ENCODE measurements around the gene CEP295NL. TPM values are rescaled to one million over a fixed set of nuclear protein-coding genes. Genes with fewer than 3 reads are reported as not detected.
A peak's percentile ranks its signal among the peaks of the same experiment; 100 is the strongest.

CEP295NL gene
- total RNA-seq, 1 experiment from 2014 or later: 0.87 TPM

- ATAC-seq (peak; percentile 43; the same call in 1 of the 2 replicates), DNase-seq (ENCODE audit: low read depth, low spot score) (no peak)
- peak overlapping the region; percentile 80; the same call in 1 of the 2 replicates for H3K27ac ChIP-seq (ENCODE audit: low read length)
- peaks cover 20% of the 10 kb centered on the region for H3K4me1 ChIP-seq (ENCODE audit: control insufficient read depth, insufficient read depth, low read length)
- intact Hi-C loops (cut with micrococcal nuclease; ENCODE audit: unreplicated experiment) (no loop called here), in situ Hi-C loops (cut with HindIII; ENCODE audit: low pct_unique_long_range_greater_than_20kb, low sequenced_read_pairs) (no loop called here)
- no peaks in the 10 kb centered on the region for H3K27me3 ChIP-seq (ENCODE audit: control insufficient read depth, insufficient read depth, low read length)
- no peaks in the 10 kb centered on the region for H3K36me3 ChIP-seq (ENCODE audit: control insufficient read depth, insufficient read depth, low read length)
- ChIA-PET CTCF (interaction anchor here (0.8 kb wide), 1 partner anchor 18 kb away, joined by 5 read pairs; no protein-coding TSS in a partner anchor), POLR2A (no interaction called here)
- peak overlapping the region in 1 of 2 experiments; percentile 35; a peak in 2 of 4 replicates for H3K4me3 ChIP-seq (ENCODE audit: low read depth in 2 of 2, low read length in 2 of 2)
- no TSS peak for BruUV-seq (replicated peaks)
- TF ChIP-seq, protein P1, sequence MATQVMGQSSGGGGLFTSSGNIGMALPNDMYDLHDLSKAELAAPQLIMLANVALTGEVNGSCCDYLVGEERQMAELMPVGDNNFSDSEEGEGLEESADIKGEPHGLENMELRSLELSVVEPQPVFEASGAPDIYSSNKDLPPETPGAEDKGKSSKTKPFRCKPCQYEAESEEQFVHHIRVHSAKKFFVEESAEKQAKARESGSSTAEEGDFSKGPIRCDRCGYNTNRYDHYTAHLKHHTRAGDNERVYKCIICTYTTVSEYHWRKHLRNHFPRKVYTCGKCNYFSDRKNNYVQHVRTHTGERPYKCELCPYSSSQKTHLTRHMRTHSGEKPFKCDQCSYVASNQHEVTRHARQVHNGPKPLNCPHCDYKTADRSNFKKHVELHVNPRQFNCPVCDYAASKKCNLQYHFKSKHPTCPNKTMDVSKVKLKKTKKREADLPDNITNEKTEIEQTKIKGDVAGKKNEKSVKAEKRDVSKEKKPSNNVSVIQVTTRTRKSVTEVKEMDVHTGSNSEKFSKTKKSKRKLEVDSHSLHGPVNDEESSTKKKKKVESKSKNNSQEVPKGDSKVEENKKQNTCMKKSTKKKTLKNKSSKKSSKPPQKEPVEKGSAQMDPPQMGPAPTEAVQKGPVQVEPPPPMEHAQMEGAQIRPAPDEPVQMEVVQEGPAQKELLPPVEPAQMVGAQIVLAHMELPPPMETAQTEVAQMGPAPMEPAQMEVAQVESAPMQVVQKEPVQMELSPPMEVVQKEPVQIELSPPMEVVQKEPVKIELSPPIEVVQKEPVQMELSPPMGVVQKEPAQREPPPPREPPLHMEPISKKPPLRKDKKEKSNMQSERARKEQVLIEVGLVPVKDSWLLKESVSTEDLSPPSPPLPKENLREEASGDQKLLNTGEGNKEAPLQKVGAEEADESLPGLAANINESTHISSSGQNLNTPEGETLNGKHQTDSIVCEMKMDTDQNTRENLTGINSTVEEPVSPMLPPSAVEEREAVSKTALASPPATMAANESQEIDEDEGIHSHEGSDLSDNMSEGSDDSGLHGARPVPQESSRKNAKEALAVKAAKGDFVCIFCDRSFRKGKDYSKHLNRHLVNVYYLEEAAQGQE (IDR thresholded peaks at IDR 0.05; ENCODE audit: insufficient read depth in 1 of 2, low read depth in 2 of 2, low read length in 1 of 2): no peak
- no peak for TF ChIP-seq SIN3A (IDR thresholded peaks at IDR 0.05; ENCODE audit: borderline replicate concordance, insufficient read depth, low read depth, low read length)
- TF ChIP-seq, protein P2, sequence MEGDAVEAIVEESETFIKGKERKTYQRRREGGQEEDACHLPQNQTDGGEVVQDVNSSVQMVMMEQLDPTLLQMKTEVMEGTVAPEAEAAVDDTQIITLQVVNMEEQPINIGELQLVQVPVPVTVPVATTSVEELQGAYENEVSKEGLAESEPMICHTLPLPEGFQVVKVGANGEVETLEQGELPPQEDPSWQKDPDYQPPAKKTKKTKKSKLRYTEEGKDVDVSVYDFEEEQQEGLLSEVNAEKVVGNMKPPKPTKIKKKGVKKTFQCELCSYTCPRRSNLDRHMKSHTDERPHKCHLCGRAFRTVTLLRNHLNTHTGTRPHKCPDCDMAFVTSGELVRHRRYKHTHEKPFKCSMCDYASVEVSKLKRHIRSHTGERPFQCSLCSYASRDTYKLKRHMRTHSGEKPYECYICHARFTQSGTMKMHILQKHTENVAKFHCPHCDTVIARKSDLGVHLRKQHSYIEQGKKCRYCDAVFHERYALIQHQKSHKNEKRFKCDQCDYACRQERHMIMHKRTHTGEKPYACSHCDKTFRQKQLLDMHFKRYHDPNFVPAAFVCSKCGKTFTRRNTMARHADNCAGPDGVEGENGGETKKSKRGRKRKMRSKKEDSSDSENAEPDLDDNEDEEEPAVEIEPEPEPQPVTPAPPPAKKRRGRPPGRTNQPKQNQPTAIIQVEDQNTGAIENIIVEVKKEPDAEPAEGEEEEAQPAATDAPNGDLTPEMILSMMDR (IDR thresholded peaks at IDR 0.05): no peak
- no peak for TF ChIP-seq TCF7L2 (IDR thresholded peaks at IDR 0.05; ENCODE audit: low read depth, low read length)
- TF ChIP-seq POLR2AphosphoS5 (IDR thresholded peaks at IDR 0.05; ENCODE audit: low read depth, low read length): no peak
- H3K9me3 ChIP-seq (ENCODE audit: control insufficient read depth, insufficient read depth, low read depth, low read length): no peaks in the 10 kb centered on the region
Measured at GRCh38 chr17:78884148-78884825, 18.7 kb downstream of the CEP295NL start.

GRCh38 chr17:78883533-78884131 is 19.4 kb downstream of the CEP295NL start:
- Histone ChIP-seq H3K4me3 (ENCODE audit: low read depth in 2 of 2, low read length in 2 of 2) (peak overlapping the region in 1 of 2 experiments; percentile 35; a peak in 2 of 4 replicates), H3K36me3 (ENCODE audit: control insufficient read depth, insufficient read depth, low read length) (no peaks in the 10 kb centered on the region), H3K27me3 (ENCODE audit: control insufficient read depth, insufficient read depth, low read length) (no peaks in the 10 kb centered on the region), H3K27ac (ENCODE audit: low read length) (peak overlapping the region; percentile 80; the same call in 1 of the 2 replicates), H3K4me1 (ENCODE audit: control insufficient read depth, insufficient read depth, low read length) (peaks cover 20% of the 10 kb centered on the region), H3K9me3 (ENCODE audit: control insufficient read depth, insufficient read depth, low read depth, low read length) (no peaks in the 10 kb centered on the region)
- peak; percentile 25 for DNase-seq (ENCODE audit: low read depth, low spot score)
- intact Hi-C loops (cut with micrococcal nuclease; ENCODE audit: unreplicated experiment) (no loop called here), in situ Hi-C loops (cut with HindIII; ENCODE audit: low pct_unique_long_range_greater_than_20kb, low sequenced_read_pairs) (no loop called here)
- ATAC-seq: peak; percentile 72
- TF ChIP-seq SIN3A (IDR thresholded peaks at IDR 0.05; ENCODE audit: borderline replicate concordance, insufficient read depth, low read depth, low read length): no peak
- no peak for TF ChIP-seq TCF7L2 (IDR thresholded peaks at IDR 0.05; ENCODE audit: low read depth, low read length)
- TF ChIP-seq, protein P2 (IDR thresholded peaks at IDR 0.05): no peak
- TF ChIP-seq, protein P1 (IDR thresholded peaks at IDR 0.05; ENCODE audit: insufficient read depth in 1 of 2, low read depth in 2 of 2, low read length in 1 of 2): no peak
- no peak for TF ChIP-seq POLR2AphosphoS5 (IDR thresholded peaks at IDR 0.05; ENCODE audit: low read depth, low read length)
- no TSS peak for BruUV-seq (replicated peaks)
- ChIA-PET POLR2A (no interaction called here), CTCF (interaction anchor here (0.8 kb wide), 1 partner anchor 18 kb away, joined by 5 read pairs; no protein-coding TSS in a partner anchor)

Data from Panc1 (cell line).